Smooth muscle cell (in vitro differentiated cells): Measurements from ENCODE around the gene BRINP2. TPM values are rescaled to one million over a fixed set of nuclear protein-coding genes. Genes with fewer than 3 reads are reported as not detected.

Experiments
- DNase-seq: peaks from one replicate; lab custom pipeline; 2025; ENCODE audit not compliant: unreplicated experiment; lab: John Stamatoyannopoulos, UW
- H2AFZ ChIP-seq: fragments of 200-600 bp; sonication (generic); 2 replicates; pipeline ENCODE4 v1.6.0; 2016; ENCODE audit warnings: antibody characterized with exemption, low read depth, mild to moderate bottlenecking
- H3F3A ChIP-seq: fragments of 200-600 bp; sonication (generic); 2 replicates; pipeline ENCODE4 v1.6.0; 2017; ENCODE audit warnings: antibody characterized with exemption, low read depth
- H3K27ac ChIP-seq: fragments of 200-600 bp; sonication (generic); 2 replicates; pipeline ENCODE4 v1.5.1; 2016; ENCODE audit warnings: low read depth, mild to moderate bottlenecking
- H3K27me3 ChIP-seq: fragments of 200-600 bp; sonication (generic); 2 replicates; pipeline ENCODE4 v1.6.1; 2016; ENCODE audit warnings: low read depth, mild to moderate bottlenecking
- H3K36me3 ChIP-seq: fragments of 200-600 bp; sonication (generic); 2 replicates; pipeline ENCODE4 v1.5.1; 2016; ENCODE audit warnings: low read depth
- H3K4me1 ChIP-seq: fragments of 200-600 bp; sonication (generic); 2 replicates; pipeline ENCODE4 v1.5.1; 2016; ENCODE audit warnings: low read depth
- H3K4me2 ChIP-seq: fragments of 200-600 bp; sonication (generic); 2 replicates; pipeline ENCODE4 v1.6.0; 2016; ENCODE audit warnings: mild to moderate bottlenecking
- H3K4me3 ChIP-seq: fragments of 200-600 bp; sonication (generic); 2 replicates; pipeline ENCODE4 v1.5.1; 2016; ENCODE audit warnings: mild to moderate bottlenecking
- H3K79me2 ChIP-seq: fragments of 200-600 bp; sonication (generic); 2 replicates; pipeline ENCODE4 v1.6.0; 2016; ENCODE audit warnings: low read depth, mild to moderate bottlenecking
- H3K9ac ChIP-seq: fragments of 200-600 bp; sonication (generic); 2 replicates; pipeline ENCODE4 v1.6.0; 2016; ENCODE audit warnings: low read depth
- H3K9me3 ChIP-seq: fragments of 200-600 bp; sonication (generic); replicated peaks from 2 replicates; pipeline ENCODE4 v1.5.1; 2016; ENCODE audit warnings: low read depth
- H4K20me1 ChIP-seq: fragments of 200-600 bp; sonication (generic); 2 replicates; pipeline ENCODE4 v1.6.0; 2016; ENCODE audit warnings: low read depth
- CTCF ChIP-seq: fragments of 200-600 bp; sonication (generic); IDR thresholded peaks from 2 replicates; pipeline ENCODE4 v1.5.1; 2017; ENCODE audit warnings: borderline replicate concordance, mild to moderate bottlenecking, antibody characterized with exemption; ENCODE audit not compliant: insufficient read depth, poor library complexity, severe bottlenecking
- WGBS: methylation state at CpG from one replicate; pipeline ENCODE4 v1.1.7; 2016; ENCODE audit warnings: low lambda C conversion rate; 5-methylcytosine and 5-hydroxymethylcytosine counted together
- polyA plus RNA-seq: library from polyadenylated mRNA; unstranded; fragments of >200 nt; fragmentation: Nextera tagmentation; extraction: Ambion mirVana; gene quantifications from 2 replicates; pipeline ENCODE4 v1.2.1, GENCODE V29; 2016
- total RNA-seq: library from RNA; depleted of rRNA; stranded (reverse); fragments of >200 nt; gene quantifications from 2 replicates; pipeline ENCODE4 v1.2.3, GENCODE V29; 2014

Gene BRINP2
- total and polyA plus RNA-seq, 2 experiments from 2014 or later = not detected

- DNase-seq = no peak
- H3K9me3 ChIP-seq = no peaks in the 10 kb centered on the region
- no peaks in the 10 kb centered on the region for H4K20me1 ChIP-seq
- no peaks in the 10 kb centered on the region for H3K27me3 ChIP-seq
- no peaks in the 10 kb centered on the region for H3F3A ChIP-seq
- no peaks in the 10 kb centered on the region for H3K36me3 ChIP-seq
- 88% methylated on average over 1 of the region's 1 CpG for WGBS
- no peak for TF ChIP-seq CTCF
- no peak overlapping the region for H3K27ac ChIP-seq
- no peak overlapping the region for H3K4me2 ChIP-seq
- H3K9ac ChIP-seq = no peak overlapping the region
- no peaks in the 10 kb centered on the region for H3K79me2 ChIP-seq
- peaks cover 3% of the 10 kb centered on the region for H3K4me1 ChIP-seq
- no peak overlapping the region for H2AFZ ChIP-seq
- no peak overlapping the region for H3K4me3 ChIP-seq
Observed at GRCh38 chr1:177306981-177307380, 136.2 kb downstream of the BRINP2 start.

- no peak overlapping the region for H3K9ac ChIP-seq
- H3K36me3 ChIP-seq = no peaks in the 10 kb centered on the region
- H3K9me3 ChIP-seq = no peaks in the 10 kb centered on the region
- DNase-seq = no peak
- H3K27me3 ChIP-seq = no peaks in the 10 kb centered on the region
- H3K4me2 ChIP-seq = no peak overlapping the region
- no peaks in the 10 kb centered on the region for H4K20me1 ChIP-seq
- H3K4me3 ChIP-seq = no peak overlapping the region
- H3F3A ChIP-seq = no peaks in the 10 kb centered on the region
- peaks cover 3% of the 10 kb centered on the region for H3K4me1 ChIP-seq
- no peak for TF ChIP-seq CTCF
- no peak overlapping the region for H3K27ac ChIP-seq
- peak overlapping the region; percentile 9 for H2AFZ ChIP-seq
- no peaks in the 10 kb centered on the region for H3K79me2 ChIP-seq
Observed at GRCh38 chr1:177307771-177308170, 137.0 kb downstream of the BRINP2 start.

- no peak overlapping the region for H3K9ac ChIP-seq
- H3K4me1 ChIP-seq = peaks cover 3% of the 10 kb centered on the region
- H3K9me3 ChIP-seq = no peaks in the 10 kb centered on the region
- no peaks in the 10 kb centered on the region for H3K27me3 ChIP-seq
- H2AFZ ChIP-seq = no peak overlapping the region
- 72% methylated on average over 2 of the region's 2 CpGs for WGBS
- no peak overlapping the region for H3K4me3 ChIP-seq
- no peaks in the 10 kb centered on the region for H3F3A ChIP-seq
- no peaks in the 10 kb centered on the region for H3K79me2 ChIP-seq
- DNase-seq = no peak
- no peaks in the 10 kb centered on the region for H3K36me3 ChIP-seq
- no peak for TF ChIP-seq CTCF
- H3K27ac ChIP-seq = no peak overlapping the region
- no peaks in the 10 kb centered on the region for H4K20me1 ChIP-seq
- H3K4me2 ChIP-seq = no peak overlapping the region
Observed at GRCh38 chr1:177309880-177310279, 139.1 kb downstream of the BRINP2 start.

DNA sequence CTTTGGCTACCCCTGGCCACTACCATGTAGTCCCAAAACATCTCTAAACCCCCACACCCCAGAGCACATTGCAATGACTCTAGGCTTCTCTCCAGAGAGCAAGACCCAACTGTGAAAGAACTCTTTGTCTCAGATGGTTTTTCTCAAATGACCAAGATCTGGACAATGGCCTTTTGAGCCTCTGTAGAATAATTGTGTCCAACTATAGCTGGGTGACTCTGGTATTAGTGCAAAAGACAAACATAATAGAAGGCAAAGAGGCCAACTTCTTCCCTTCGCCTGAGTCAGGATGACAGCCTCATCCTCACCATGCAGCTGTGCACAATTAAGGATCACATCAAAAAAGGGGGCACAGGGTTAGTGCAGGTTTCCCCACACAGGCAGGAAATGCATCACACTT, 139.6 kb downstream of the BRINP2 start:
- 96% methylated on average over 1 of the region's 1 CpG for WGBS
- Histone ChIP-seq H3K79me2 (no peaks in the 10 kb centered on the region), H3K4me1 (peaks cover 3% of the 10 kb centered on the region), H3F3A (no peaks in the 10 kb centered on the region), H3K27ac (no peak overlapping the region), H3K4me2 (no peak overlapping the region), H3K9me3 (no peaks in the 10 kb centered on the region), H3K36me3 (no peaks in the 10 kb centered on the region), H3K27me3 (no peaks in the 10 kb centered on the region), H4K20me1 (no peaks in the 10 kb centered on the region), H3K4me3 (no peak overlapping the region), H2AFZ (no peak overlapping the region), H3K9ac (no peak overlapping the region)
- no peak for DNase-seq
- no peak for TF ChIP-seq CTCF
